GM12892 (cell line): Measurements from ENCODE around the gene LYRM4.

Experiments used
- POLR2A ChIP-seq: IDR thresholded peaks from 2 replicates; pipeline ENCODE4 v1.6.1; 2011; ENCODE audit warnings: low read depth, low read length, control low read depth
- POLR2AphosphoS5 ChIP-seq: IDR thresholded peaks from 2 replicates; pipeline ENCODE4 v1.6.1; 2011; ENCODE audit warnings: low read depth, low read length, control low read depth
- TAF1 ChIP-seq: IDR thresholded peaks from 2 replicates; pipeline ENCODE4 v1.6.1; 2011; ENCODE audit warnings: low read depth, mild to moderate bottlenecking, control low read depth, low read length, borderline replicate concordance

DNA sequence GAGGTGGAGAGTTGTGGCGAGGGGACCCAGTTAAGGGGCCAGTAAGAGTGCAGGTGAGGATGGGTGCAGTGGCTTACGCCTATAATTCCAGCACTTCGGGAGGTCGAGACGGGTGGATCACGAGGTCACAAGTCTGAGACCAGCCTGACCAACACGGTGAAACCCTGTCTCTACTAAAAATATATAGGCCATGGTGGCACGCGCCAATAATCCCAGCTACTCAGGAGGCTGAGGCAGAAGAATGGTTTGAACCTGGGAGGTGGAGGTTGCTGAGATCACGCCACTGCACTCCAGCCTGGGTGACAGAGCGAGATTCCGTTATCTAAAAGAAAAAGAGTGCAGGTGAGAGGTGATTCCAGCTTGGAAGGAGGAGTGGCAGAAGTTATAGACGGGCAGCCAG lies 147.7 kb downstream of the LYRM4 start:
- no peak for TF ChIP-seq POLR2A
- TF ChIP-seq POLR2AphosphoS5: no peak
- no peak for TF ChIP-seq TAF1
